B cell (primary cell): ENCODE results near the gene CRLF2.

Experiments used
- EZH2 ChIP-seq: IDR thresholded peaks from 2 replicates; pipeline ENCODE4 v1.6.1; 2012; ENCODE audit warnings: borderline replicate concordance, low read depth, mild to moderate bottlenecking, moderate library complexity, low read length; ENCODE audit not compliant: insufficient read depth, poor library complexity, severe bottlenecking
- TF ChIP-seq, protein P1 (sequence below): fragments of 200-600 bp; IDR thresholded peaks from one replicate; pipeline ENCODE4 v1.8.0; 2022; ENCODE audit warnings: antibody characterized with exemption, mild to moderate bottlenecking

GRCh38 chrX:1202251-1202650 is 10.2 kb downstream of the CRLF2 start:
- TF ChIP-seq, protein P1, sequence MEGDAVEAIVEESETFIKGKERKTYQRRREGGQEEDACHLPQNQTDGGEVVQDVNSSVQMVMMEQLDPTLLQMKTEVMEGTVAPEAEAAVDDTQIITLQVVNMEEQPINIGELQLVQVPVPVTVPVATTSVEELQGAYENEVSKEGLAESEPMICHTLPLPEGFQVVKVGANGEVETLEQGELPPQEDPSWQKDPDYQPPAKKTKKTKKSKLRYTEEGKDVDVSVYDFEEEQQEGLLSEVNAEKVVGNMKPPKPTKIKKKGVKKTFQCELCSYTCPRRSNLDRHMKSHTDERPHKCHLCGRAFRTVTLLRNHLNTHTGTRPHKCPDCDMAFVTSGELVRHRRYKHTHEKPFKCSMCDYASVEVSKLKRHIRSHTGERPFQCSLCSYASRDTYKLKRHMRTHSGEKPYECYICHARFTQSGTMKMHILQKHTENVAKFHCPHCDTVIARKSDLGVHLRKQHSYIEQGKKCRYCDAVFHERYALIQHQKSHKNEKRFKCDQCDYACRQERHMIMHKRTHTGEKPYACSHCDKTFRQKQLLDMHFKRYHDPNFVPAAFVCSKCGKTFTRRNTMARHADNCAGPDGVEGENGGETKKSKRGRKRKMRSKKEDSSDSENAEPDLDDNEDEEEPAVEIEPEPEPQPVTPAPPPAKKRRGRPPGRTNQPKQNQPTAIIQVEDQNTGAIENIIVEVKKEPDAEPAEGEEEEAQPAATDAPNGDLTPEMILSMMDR, result no peak
- no peak for TF ChIP-seq EZH2
